HG03066 (cell line): Measurements from ENCODE around the gene TERT.
"Not testable (repeated sequence)": the region's sequence is repeated elsewhere in the genome, so short reads cannot be mapped to it uniquely, and the experiment has no call there.

Experiments
- ATAC-seq: cut with Tn5 transposase; IDR thresholded peaks from one replicate; pipeline ENCODE4 v1.9.1; 2021; ENCODE audit warnings: low read depth; ENCODE audit not compliant: unreplicated experiment

Gene TERT

DNA sequence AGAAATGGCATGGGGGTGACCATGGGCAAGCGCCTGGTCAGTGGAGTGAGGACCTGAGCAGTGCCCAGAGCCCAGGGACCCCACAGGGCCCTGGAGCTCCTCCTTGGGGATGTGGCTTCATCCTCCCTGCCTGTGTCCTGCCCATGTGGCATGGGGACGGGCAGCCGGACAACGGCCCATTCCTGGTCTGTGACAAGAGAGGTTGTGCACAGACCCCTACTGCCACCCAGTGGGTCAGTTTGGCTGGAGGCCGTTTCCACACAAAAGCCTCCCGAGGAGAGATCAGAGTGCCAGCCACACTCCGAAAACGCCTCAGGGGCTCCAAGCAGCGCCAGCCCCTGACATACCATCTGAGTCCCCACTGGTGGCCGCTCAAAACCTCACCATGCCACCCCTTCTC, 49.9 kb downstream of the TERT start:
- no peak for ATAC-seq

DNA sequence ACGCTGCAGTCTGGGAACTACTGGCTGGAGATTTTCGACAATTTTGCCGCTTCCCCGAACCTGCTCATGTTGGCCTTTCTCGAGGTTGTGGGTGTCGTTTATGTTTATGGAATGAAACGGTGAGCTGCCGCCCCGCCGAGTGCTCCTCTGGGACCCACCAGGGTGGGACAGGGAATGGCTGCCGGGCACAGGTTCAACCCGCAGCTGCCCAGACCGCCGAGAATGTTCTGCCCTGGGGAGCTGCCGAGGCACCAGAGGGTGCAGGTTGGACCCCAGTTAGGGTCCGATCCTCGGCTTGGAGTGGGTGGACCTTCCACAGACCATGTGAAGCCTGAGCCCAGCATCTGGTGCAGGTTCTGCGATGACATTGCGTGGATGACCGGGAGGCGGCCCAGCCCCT, 50.6 kb downstream of the TERT start:
- ATAC-seq, result no peak

DNA sequence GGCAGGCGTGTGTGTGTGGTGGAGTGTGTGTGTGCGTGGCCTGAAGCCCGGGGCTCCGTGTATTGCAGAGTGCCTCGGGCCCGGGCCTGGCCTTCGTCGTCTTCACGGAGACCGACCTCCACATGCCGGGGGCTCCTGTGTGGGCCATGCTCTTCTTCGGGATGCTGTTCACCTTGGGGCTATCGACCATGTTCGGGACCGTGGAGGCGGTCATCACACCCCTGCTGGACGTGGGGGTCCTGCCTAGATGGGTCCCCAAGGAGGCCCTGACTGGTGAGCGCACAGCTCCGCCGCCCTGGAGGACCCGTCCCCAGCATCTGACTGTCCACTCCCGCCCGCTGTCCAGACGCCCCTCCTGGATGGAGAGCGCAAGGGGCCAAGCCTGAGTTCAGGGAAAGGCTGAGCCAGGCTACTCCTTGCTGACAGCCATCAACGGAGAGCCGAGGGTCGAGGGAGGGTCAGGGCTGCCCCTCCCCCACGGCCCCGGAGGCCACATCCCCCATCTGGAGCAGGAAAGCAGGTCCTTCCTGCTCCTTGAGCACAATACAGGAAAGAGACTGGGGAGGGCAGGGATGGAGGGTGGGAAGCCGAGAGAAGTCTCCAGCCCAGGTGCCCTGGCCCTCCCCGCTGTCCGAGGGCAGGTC, 51.3 kb downstream of the TERT start:
- no peak for ATAC-seq

DNA sequence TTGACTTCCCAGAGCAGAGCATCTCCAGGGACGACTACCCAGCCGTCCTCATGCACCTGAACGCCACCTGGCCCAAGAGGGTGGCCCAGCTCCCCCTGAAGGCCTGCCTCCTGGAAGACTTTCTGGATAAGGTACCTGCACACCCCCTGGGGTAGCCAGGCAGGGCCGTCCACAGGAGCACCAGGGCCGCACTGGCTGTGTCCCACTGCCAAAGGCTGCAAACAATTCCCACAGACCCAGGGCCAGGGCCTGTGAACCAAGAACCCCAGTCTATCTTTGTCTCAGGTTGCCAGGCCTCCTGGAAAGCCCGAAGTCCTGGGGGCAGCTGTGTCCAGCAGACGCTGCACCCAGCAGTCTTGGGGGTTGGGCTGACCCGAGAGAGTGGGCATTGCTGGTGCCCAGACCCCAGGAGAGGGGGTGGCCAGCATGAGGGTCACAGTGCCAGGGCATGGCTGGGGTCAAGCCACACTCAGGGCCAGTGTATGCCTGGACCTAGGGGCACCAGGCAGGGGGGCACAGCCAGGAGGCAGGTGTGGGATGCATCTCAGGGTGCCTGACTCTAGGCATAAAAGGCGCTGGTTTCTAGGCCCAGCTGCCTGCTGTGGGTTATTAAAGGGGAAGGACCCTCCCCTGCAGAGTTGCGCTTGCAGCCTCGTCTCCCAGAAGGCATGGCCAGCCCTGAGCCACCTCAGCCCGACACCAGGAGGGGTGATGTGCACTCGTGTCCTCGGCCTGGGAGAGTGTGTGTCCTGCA, 52.0 kb downstream of the TERT start:
- ATAC-seq, result no peak

DNA sequence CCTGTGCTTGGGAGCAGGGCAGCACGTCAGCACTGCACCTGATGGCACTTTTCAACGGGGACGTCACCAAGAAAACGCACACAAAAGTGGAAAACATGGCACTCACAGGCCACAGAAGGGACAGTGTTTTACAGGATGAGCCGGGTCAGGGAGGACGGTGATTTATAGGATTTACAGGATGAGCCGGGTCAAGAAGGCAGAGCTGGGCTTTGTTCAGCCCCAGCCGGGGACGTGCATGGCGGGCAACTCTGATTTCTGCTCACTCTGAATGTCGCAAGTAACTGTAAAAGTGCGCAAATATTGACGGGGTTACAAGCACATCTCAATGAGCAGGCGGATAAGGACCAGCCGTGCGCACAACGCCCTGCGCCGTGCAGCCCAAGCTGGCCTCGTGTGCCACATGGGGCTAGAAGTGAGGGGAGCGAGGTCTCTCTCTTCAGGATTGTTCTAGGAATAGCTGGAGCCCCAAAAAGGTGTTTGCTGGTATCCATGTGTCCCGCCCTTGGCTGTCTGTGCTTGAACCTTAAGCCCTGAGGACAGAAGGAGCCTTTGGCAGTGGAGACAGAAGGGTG, 53.3 kb downstream of the TERT start:
- ATAC-seq, result no peak

DNA sequence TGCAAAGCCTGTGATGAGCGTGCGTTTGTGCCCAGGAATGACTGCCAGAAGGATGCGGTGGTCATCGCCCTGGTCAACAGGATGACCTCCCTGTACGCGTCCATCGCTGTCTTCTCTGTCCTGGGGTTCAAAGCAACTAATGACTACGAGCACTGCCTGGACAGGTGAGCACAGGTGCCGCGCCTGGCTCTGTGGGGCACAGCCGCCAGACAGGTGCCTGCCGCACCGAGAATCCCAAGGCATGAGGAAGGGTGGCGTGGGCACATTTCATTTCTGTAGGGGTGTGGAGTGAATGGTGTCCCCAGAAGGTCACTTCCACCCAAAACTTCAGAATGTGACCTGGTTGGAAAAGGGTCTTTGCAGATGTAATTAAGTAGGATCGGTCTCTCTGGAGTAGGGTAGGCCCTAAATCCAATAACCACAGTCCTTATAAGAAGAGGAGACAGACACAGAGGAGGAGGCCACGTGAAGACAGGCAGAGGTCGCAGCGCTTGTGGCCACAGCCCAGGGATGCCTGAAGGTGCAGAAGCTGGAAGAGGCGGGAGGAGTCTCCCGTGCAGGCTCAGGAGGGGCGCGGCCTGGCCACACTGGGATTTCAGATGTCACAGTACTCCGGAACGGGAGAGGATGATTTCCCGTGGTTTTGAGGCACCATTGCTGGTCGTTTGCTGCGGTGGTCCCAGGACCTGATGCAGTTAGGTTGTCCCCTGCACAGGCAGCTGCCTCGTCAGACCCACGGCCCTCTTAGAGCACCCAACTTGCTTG, 54.2 kb downstream of the TERT start:
- ATAC-seq, result no peak

DNA sequence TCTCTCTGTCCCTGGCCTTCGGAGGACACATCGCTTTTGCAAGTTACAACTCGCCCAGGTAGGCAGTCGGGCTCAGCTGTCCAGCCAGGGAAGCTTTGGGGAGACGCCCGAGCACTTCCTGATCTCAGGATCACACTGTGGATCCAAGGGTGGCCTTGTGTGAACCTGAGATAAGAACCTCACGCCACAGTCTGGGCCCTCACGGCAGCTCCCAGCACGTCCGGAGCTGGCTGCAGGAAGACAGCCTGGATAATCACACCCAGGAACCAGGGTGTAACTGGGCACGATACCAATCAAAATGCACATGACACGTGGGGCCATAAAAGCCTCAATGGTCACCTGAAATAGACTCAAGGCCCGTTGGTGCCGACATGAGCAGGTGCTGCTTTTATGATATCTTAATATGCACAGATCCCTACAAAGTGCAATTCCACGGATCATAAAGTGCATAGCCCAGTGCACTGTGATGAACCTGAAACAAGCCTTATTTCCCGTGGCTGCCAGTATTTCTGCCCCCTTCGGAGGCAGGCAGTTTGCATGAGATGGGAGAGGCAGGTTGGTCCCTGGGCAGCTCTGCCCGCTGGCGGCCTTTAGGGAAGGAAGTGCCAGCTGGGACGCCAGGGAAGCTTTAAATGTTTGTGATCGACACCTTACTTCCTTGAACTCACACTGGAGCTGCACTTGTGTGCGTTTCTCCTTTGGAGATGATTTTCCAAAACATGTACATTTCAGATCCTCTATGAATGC, 55.2 kb downstream of the TERT start:
- ATAC-seq, result no peak

DNA sequence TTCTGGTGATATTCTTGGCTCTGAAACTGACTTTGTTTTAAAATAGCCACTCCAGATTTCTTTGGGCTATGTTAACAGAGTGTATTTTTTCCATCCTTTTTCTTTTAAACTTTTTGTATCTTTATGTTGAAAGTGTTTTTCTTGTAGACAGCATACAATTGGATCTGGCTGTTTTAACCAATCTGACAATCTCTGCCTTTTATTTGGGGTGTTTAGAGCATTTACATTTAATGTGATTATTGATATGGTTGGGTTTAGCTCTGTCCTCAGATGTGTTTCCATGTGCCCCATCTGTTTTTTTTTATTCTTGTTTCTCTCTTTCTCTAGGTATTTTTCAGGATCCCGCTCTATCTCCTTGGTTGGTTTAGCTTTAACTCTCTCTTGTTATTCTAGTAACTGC, 59.0 kb downstream of the TERT start:
- ATAC-seq, result no peak

DNA sequence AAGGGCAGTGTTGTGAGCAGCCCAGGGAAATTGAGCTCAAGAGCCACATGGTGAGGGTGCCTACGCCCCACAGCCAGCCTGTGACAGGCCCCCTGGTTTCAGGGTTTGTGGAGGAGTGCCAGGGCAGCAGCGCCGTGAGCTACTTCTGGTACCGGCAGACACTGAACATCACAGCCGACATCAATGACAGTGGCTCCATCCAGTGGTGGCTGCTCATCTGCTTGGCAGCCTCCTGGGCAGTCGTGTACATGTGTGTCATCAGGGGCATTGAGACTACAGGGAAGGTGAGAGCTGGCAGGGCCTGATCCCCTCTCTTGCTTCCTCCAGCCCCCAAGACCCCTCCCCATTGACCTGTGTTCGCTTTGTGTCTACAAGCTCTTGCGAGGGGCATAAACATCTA, 59.5 kb downstream of the TERT start:
- ATAC-seq, result no peak

DNA sequence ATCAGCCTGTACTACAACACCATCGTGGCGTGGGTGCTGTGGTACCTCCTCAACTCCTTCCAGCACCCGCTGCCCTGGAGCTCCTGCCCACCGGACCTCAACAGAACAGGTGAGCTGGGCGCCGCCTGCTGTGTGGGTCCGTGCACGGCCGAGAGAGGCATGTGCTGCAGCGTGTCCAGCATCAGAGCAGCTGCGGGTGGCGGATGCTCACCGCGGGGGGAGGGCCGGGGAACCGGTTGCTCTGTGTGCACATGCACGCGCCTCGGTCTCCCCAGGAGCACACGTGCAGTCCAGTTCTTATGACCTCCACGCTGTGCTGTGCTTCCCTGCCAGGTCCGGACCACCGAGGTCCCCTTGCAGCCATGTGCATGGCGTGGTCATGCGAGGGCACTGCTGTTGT, 62.1 kb downstream of the TERT start:
- ATAC-seq, result no peak

DNA sequence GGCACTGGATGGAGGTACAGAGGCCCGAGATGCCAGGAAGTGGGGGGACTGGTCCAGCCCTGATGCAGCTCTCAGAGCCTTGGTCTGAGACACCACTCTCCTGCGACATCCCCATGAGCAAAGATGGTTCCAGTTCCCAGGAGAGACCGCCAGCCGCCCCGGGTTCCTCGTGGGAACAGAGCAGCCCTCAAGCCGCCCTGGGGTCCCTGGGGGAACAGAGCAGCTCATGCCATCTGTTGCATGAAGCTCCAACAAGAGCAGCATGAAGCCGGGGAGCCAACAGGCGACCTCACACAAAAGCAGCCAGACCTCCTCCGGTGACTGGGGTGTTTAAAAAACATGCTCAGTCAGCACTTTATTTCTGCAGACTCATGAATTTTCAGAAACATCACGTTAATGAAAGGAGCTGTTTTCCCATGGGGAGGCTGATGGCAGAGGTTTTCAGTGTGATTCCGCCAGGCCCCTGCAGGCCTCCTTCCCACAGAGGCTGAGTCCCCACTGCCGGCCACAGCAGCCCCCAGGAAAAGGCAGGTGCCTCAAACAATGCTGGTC, 63.4 kb downstream of the TERT start:
- ATAC-seq, result no peak

DNA sequence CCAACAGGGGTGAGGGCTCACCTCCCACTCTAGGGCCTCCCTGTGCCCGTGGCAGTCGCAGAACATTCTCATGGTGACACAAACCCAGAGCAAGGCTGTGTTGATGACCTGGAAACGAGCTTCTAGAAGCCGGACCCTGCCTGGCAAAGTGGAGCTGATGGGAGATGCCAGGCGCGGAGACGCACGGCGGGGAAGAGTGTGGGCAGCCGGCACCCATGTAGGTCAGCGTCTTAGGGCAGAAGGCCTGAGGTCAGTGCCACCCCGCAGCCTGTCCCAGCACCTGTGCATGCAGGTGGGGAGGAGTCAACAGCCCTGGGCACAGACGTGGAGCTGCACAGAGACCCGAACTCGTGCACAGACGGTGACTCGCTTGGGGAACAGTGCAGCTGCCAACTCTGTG, 64.3 kb downstream of the TERT start:
- no peak for ATAC-seq

DNA sequence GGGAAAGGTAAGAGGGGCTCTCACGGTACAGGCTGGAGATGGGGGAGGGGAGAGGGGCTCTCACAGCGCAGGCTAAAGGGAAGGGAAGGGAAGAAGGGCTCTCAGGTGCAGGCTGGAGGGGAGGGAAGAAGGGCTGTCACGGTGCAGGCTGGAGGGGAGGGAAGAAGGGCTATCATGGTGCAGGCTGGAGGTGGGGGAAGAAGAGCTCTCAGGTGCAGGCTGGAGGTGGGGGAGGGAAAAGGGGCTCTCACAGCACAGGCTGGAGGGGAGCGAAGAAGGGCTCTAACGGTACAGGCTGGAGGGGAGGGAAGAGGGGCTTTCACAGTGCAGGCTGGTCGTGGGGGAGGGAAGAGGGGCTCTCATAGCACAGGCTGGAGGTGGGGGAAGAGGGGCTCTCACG, 65.0 kb downstream of the TERT start:
- no peak for ATAC-seq

DNA sequence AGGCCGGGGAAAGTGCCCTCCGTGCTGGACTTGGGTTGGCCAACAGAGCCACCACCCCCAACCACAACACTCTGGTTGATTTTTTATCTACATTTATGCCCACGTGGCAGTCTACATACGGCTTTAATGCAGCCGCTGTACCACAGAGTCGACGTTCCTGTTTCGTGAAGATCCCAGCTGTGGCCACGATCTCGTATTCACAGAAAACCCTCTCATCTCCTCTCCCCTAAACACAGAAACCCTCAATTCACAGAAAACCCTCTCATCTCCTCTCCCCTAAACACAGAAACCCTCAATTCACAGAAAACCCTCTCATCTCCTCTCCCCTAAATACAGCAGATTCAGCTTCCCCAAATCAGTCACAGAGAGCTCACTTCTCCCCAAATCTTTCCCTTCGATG, 65.8 kb downstream of the TERT start:
- not testable (repeated sequence) for ATAC-seq

DNA sequence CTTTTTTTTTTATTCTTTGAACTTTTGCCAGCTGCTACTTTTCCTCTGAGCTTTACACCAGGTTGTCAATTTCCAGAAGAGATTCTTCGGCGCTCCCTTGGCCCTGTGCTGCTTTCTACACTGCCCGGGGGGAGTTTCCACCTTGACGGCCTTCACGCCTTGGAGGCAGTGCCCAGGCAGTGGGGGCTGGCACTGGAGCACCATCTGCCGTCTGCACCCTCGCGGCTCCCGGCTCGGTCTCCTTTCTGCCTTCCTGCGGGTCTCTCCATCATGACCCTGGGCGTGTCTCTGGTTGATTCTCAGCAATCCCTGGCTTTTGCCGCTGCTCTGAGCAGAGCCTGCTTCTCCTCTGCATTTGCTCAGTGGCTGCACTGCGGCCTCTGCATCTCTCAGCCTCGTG, 66.7 kb downstream of the TERT start:
- ATAC-seq, result no peak

DNA sequence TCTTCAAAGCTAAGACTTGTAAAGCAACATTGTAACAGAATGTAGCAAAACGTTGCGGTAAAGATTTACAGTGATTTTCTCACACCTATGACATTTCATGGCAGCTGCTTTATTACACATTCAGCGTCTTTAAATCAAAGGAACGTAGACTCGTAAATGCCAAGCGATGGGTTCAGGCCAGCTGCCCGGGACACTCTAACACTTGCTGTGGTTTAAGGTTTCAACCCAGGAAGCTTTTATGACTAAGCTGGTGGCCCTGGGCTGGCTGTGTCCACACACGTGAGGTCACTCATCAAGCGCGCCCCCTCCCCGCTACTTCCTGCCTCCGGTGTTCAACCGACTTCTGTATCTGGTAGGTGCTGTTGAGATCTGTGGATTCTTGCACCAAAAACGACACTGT, 67.2 kb downstream of the TERT start:
- no peak for ATAC-seq

DNA sequence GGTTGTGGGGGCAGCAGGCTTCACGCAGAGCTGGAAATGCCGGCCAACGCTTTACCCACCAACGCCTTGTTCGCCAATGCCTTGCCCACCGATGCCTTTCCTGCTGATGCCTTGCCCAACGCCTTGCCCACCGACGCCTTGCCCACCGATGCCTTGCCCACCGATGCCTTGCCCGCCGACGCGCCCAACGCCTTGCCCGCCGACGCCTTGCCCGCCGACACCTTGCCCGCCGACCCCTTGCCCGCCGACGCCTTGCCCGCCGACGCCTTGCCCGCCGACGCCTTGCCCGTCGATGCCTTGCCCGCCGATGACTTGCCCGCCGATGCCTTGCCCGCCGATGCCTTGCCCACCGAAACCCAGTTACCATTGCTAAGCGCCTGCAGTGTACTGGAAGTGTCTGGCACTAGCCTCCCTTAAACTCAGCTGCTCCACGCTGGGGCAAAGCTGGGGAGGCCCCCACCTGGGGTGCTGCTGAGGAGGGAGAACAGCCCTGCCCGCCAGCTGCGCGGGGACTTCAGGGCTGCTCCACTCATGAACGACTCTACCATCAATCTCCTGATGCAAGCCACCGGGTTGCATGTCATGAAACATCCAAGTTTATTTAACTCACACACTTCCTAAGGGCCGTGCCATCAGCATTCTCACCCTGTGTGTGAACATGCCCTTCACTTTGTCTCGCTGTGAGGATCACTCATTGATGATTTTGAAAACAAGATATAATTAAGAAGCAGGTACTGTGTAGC, 67.9 kb downstream of the TERT start:
- ATAC-seq, result no peak

DNA sequence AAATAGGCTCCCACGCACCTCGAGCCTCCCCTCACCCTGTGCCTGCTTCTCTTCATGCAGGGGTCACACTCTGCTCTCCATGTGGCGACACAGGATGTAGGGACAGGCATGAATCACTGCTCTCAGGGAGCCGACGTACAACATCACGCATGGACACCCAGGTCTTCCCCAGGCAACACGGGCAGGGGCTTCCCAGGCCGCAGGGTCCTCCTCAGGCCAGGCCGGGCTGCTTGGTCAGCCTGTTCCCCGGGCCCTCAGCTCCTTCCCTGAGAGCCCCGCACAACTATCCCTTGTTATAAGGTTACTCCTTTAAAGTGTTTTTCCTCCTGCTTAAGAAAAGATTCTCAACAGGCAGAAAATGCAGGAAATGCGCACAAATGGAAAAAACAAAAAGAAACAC, 68.6 kb downstream of the TERT start:
- ATAC-seq, result no peak

DNA sequence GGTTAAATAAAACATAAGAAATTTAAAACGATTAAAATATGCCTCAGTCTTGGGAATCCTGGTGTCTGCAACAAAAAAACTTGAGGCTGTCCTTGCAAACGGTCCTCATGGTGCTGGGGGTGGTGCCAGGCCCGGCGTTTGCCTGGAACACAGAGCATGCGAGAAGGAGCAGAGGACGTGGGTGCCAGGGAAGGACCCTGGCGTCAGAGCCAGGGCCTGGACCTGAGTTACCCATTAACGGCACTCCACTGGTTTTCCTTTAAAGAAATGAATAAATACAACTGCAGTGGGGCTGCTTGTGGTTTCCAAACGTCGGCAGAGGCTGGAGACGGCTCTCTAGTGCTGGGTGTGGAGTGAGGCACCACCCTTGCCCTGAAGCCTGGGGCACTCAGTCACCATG, 69.8 kb downstream of the TERT start, which contains the start of gene SLC6A18:
Gene SLC6A18, plus strand, starts transcription at position 301 of the 400 bp plus-strand sequence. Its CDS starts 97 bp downstream, at position 398.
- ATAC-seq, result no peak

DNA sequence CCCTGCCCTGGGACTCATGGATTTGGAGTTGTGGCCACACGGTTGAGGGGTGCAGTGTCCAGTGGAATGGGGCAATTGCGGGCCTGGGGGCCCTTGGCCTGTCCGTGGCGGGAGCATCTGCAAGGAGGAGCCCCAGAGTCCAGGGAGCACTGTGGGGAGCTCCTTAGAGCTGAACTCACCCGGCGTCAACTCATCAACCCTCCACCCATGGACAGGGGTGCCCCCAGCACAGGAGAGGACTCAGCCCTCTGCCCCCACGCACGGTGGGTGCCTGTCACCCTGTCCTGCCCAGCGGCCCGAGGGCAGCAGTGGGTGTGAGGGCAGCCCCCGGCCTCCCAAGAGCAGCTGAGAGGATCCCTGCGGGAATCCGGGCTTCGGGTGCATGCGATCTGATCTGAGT, 70.2 kb downstream of the TERT start:
- ATAC-seq, result no peak
